ENCODE data around the gene HILPDA.
A peak's percentile ranks its signal among the peaks of the same experiment; 100 is the strongest.

The HILPDA gene

GRCh38 chr7:128421384-128421783 lies 34.3 kb upstream of the HILPDA start:
- no peak for DNase-seq (ENCODE audit: low read depth)
- no peak overlapping the region for H3K4me3 ChIP-seq (ENCODE audit: low read depth, low read length)
- TF ChIP-seq CTCF (IDR thresholded peaks at IDR 0.05; ENCODE audit: low read depth, low read length, missing control alignments): no peak

- TF ChIP-seq CTCF (IDR thresholded peaks at IDR 0.05; ENCODE audit: low read depth, low read length, missing control alignments): no peak
- no peak for DNase-seq (ENCODE audit: low read depth)
- no peak overlapping the region for H3K4me3 ChIP-seq (ENCODE audit: low read depth, low read length)
Measured at GRCh38 chr7:128422037-128422436, 33.6 kb upstream of the HILPDA start.

GRCh38 chr7:128422842-128423241 lies 32.8 kb upstream of the HILPDA start:
- no peak overlapping the region for H3K4me3 ChIP-seq (ENCODE audit: low read depth, low read length)
- DNase-seq (ENCODE audit: low read depth): no peak
- TF ChIP-seq CTCF (IDR thresholded peaks at IDR 0.05; ENCODE audit: low read depth, low read length, missing control alignments): no peak

- no peak for DNase-seq (ENCODE audit: low read depth)
- H3K4me3 ChIP-seq (ENCODE audit: low read depth, low read length): no peak overlapping the region
- TF ChIP-seq CTCF (IDR thresholded peaks at IDR 0.05; ENCODE audit: low read depth, low read length, missing control alignments): no peak
Measured at GRCh38 chr7:128424686-128425275, 30.9 kb upstream of the HILPDA start.

- peak; percentile 94 for TF ChIP-seq CTCF (IDR thresholded peaks at IDR 0.05; ENCODE audit: low read depth, low read length, missing control alignments)
- DNase-seq (ENCODE audit: low read depth): no peak
- H3K4me3 ChIP-seq (ENCODE audit: low read depth, low read length): no peak overlapping the region
Measured at GRCh38 chr7:128425850-128426249, 29.8 kb upstream of the HILPDA start.

- DNase-seq (ENCODE audit: low read depth): no peak
- peak; percentile 58 for TF ChIP-seq CTCF (IDR thresholded peaks at IDR 0.05; ENCODE audit: low read depth, low read length, missing control alignments)
- H3K4me3 ChIP-seq (ENCODE audit: low read depth, low read length): no peak overlapping the region
Measured at GRCh38 chr7:128427289-128427891, 28.3 kb upstream of the HILPDA start.

- DNase-seq (ENCODE audit: low read depth): no peak
- H3K4me3 ChIP-seq (ENCODE audit: low read depth, low read length): no peak overlapping the region
- TF ChIP-seq CTCF (IDR thresholded peaks at IDR 0.05; ENCODE audit: low read depth, low read length, missing control alignments): peak; percentile 17
Measured at GRCh38 chr7:128430207-128430606, 25.5 kb upstream of the HILPDA start.
